ENCODE results near the gene CUL5. TPM values are rescaled to one million over a fixed set of nuclear protein-coding genes. Genes with fewer than 3 reads are reported as not detected.

CUL5 gene
- polyA plus RNA-seq, 3 donors: 24.7 to 37.8 (median 36.7) TPM

- intact Hi-C loops (cut with micrococcal nuclease): no loop called here
- 100% methylated on average over 2 of the region's 5 CpGs for WGBS (ENCODE audit: insufficient coverage)
Measured at GRCh38 chr11:107991868-107992414, 16.8 kb upstream of the CUL5 start.

GRCh38 chr11:107996006-107996776, 12.5 kb upstream of the CUL5 start:
- H3K27ac Mint-ChIP-seq: peak overlapping the region in 1 of 7 donors; percentile 28
- no peak overlapping the region for H3K4me2 ChIP-seq (replicated peaks; ENCODE audit: extremely low read depth, low read length, poor library complexity, severe bottlenecking)

More at GRCh38 chr11:107991868-107992414, 16.8 kb upstream of the CUL5 start:
- no peak overlapping the region for H3K4me3 Mint-ChIP-seq
- H3K9me3 ChIP-seq (replicated peaks in 1 of 2; ENCODE audit: control insufficient read depth in 1 of 2, insufficient read depth in 1 of 2, low read length in 2 of 2): no peaks in the 10 kb centered on the region
- no peak overlapping the region for H3K9ac ChIP-seq (ENCODE audit: insufficient read depth, low read length, poor library complexity, severe bottlenecking)
- H3K4me1 Mint-ChIP-seq: peaks cover 16% of the 10 kb centered on the region
- H3K27me3 ChIP-seq (ENCODE audit: control insufficient read depth in 2 of 2, insufficient read depth in 2 of 2, low read length in 2 of 2): no peaks in the 10 kb centered on the region
- TF ChIP-seq, protein P1, sequence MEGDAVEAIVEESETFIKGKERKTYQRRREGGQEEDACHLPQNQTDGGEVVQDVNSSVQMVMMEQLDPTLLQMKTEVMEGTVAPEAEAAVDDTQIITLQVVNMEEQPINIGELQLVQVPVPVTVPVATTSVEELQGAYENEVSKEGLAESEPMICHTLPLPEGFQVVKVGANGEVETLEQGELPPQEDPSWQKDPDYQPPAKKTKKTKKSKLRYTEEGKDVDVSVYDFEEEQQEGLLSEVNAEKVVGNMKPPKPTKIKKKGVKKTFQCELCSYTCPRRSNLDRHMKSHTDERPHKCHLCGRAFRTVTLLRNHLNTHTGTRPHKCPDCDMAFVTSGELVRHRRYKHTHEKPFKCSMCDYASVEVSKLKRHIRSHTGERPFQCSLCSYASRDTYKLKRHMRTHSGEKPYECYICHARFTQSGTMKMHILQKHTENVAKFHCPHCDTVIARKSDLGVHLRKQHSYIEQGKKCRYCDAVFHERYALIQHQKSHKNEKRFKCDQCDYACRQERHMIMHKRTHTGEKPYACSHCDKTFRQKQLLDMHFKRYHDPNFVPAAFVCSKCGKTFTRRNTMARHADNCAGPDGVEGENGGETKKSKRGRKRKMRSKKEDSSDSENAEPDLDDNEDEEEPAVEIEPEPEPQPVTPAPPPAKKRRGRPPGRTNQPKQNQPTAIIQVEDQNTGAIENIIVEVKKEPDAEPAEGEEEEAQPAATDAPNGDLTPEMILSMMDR (IDR thresholded peaks at IDR 0.05): no peak
- H3K79me2 ChIP-seq (ENCODE audit: insufficient read depth, low read length): no peaks in the 10 kb centered on the region
- H3K9me3 Mint-ChIP-seq: peaks cover 0 to 4% (median 0%) of the 10 kb centered on the region in 7 donors
- H2AFZ ChIP-seq (ENCODE audit: insufficient read depth, low read depth, low read length, poor library complexity, severe bottlenecking): no peak overlapping the region
- DNase-seq: no peak
- H4K20me1 ChIP-seq (ENCODE audit: insufficient read depth, low read length): no peaks in the 10 kb centered on the region
- no peak overlapping the region for H3K27ac ChIP-seq (ENCODE audit: low read depth in 1 of 2, low read length in 2 of 2)
- no peak overlapping the region for H3K4me2 ChIP-seq (replicated peaks; ENCODE audit: extremely low read depth, low read length, poor library complexity, severe bottlenecking)
- H3K4me1 ChIP-seq (ENCODE audit: control insufficient read depth in 1 of 2, insufficient read depth in 2 of 2, low read length in 2 of 2): peaks cover 13 to 14% of the 10 kb centered on the region in 2 donors
- no peaks in the 10 kb centered on the region for H3K36me3 ChIP-seq (replicated peaks in 1 of 2; ENCODE audit: control insufficient read depth in 1 of 2, insufficient read depth in 2 of 2, low read length in 2 of 2)
- no peak overlapping the region for H3K4me3 ChIP-seq (replicated peaks in 1 of 3; ENCODE audit: low read depth in 2 of 3, low read length in 3 of 3)
- H3K27ac Mint-ChIP-seq: peak overlapping the region in 1 of 7 donors; percentile 24
- peaks cover 0 to 3% (median 2%) of the 10 kb centered on the region in 3 donors for H3K27me3 Mint-ChIP-seq (ENCODE audit: low read depth in 3 of 3)
- H3K36me3 Mint-ChIP-seq: no peaks in the 10 kb centered on the region

More at GRCh38 chr11:107996006-107996776, 12.5 kb upstream of the CUL5 start:
- Histone ChIP-seq H3K4me1 (ENCODE audit: control insufficient read depth in 1 of 2, insufficient read depth in 2 of 2, low read length in 2 of 2) (no peaks in the 10 kb centered on the region), H3K27me3 (ENCODE audit: control insufficient read depth in 2 of 2, insufficient read depth in 2 of 2, low read length in 2 of 2) (no peaks in the 10 kb centered on the region), H4K20me1 (ENCODE audit: insufficient read depth, low read length) (no peaks in the 10 kb centered on the region), H3K79me2 (ENCODE audit: insufficient read depth, low read length) (no peaks in the 10 kb centered on the region), H3K36me3 (replicated peaks in 1 of 2; ENCODE audit: control insufficient read depth in 1 of 2, insufficient read depth in 2 of 2, low read length in 2 of 2) (no peaks in the 10 kb centered on the region), H3K4me3 (replicated peaks in 1 of 3; ENCODE audit: low read depth in 2 of 3, low read length in 3 of 3) (no peak overlapping the region), H2AFZ (ENCODE audit: insufficient read depth, low read depth, low read length, poor library complexity, severe bottlenecking) (no peak overlapping the region), H3K9me3 (replicated peaks in 1 of 2; ENCODE audit: control insufficient read depth in 1 of 2, insufficient read depth in 1 of 2, low read length in 2 of 2) (no peaks in the 10 kb centered on the region), H3K27ac (ENCODE audit: low read depth in 1 of 2, low read length in 2 of 2) (no peak overlapping the region), H3K9ac (ENCODE audit: insufficient read depth, low read length, poor library complexity, severe bottlenecking) (no peak overlapping the region)
- no peak for DNase-seq
- Mint-ChIP-seq H3K9me3 (peaks cover 0 to 4% (median 0%) of the 10 kb centered on the region in 7 donors), H3K4me3 (no peak overlapping the region), H3K27me3 (ENCODE audit: low read depth in 3 of 3) (peaks cover 0 to 5% (median 2%) of the 10 kb centered on the region in 3 donors), H3K4me1 (peaks cover 2% of the 10 kb centered on the region), H3K36me3 (no peaks in the 10 kb centered on the region)
- intact Hi-C loops (cut with micrococcal nuclease): no loop called here
- 71% methylated on average over 1 of the region's 5 CpGs for WGBS (ENCODE audit: insufficient coverage)
- TF ChIP-seq, protein P1 (IDR thresholded peaks at IDR 0.05): no peak
